Measurements from ENCODE around the gene RGS9.

GRCh38 chr17:65229621-65229995 is 92.4 kb downstream of the RGS9 start:
- TF ChIP-seq CTCF (conservative IDR thresholded peaks at IDR 0.05; ENCODE audit: low read length): no peak
- TF ChIP-seq EZH2phosphoT487 (IDR thresholded peaks at IDR 0.05; ENCODE audit: borderline replicate concordance, low read depth, low read length): no peak

All from OCI-LY7 (cell line).